Measurements from ENCODE around the gene UVRAG. TPM values are rescaled to one million over a fixed set of nuclear protein-coding genes. Genes with fewer than 3 reads are reported as not detected.
"Not testable (repeated sequence)": the region's sequence is repeated elsewhere in the genome, so short reads cannot be mapped to it uniquely, and the experiment has no call there.

Gene UVRAG
- total and polyA plus RNA-seq, 8 donors = 4.7 to 55.5 (median 20.5) TPM

GRCh38 chr11:76077575-76078150, 262.7 kb downstream of the UVRAG start:
- 41 to 55% (median 45%) methylated on average over 1 of the region's 1 CpG for WGBS, 5 donors
- intact Hi-C loops (cut with DNase I; ENCODE audit: low total_unique reads) = no loop called here

GRCh38 chr11:76081084-76081483, 266.1 kb downstream of the UVRAG start:
- 88 to 99% (median 95%) methylated on average over 5 of the region's 5 CpGs for WGBS, 5 donors
- H3K27me3 ChIP-seq; H3K9me3 ChIP-seq; H3K4me3 ChIP-seq; intact Hi-C loops (cut with DNase I; ENCODE audit: low total_unique reads); H3K27ac ChIP-seq; H3K36me3 ChIP-seq; DNase-seq: not testable (repeated sequence)
- peaks cover 0 to 22% (median 9%) of the 10 kb centered on the region in 4 donors for H3K4me1 ChIP-seq

More at GRCh38 chr11:76077575-76078150, 262.7 kb downstream of the UVRAG start:
- H3K36me3 ChIP-seq = no peaks in the 10 kb centered on the region
- no peak overlapping the region for H3K4me3 ChIP-seq
- peaks cover 0 to 29% (median 17%) of the 10 kb centered on the region in 4 donors for H3K4me1 ChIP-seq
- TF ChIP-seq, protein P1, sequence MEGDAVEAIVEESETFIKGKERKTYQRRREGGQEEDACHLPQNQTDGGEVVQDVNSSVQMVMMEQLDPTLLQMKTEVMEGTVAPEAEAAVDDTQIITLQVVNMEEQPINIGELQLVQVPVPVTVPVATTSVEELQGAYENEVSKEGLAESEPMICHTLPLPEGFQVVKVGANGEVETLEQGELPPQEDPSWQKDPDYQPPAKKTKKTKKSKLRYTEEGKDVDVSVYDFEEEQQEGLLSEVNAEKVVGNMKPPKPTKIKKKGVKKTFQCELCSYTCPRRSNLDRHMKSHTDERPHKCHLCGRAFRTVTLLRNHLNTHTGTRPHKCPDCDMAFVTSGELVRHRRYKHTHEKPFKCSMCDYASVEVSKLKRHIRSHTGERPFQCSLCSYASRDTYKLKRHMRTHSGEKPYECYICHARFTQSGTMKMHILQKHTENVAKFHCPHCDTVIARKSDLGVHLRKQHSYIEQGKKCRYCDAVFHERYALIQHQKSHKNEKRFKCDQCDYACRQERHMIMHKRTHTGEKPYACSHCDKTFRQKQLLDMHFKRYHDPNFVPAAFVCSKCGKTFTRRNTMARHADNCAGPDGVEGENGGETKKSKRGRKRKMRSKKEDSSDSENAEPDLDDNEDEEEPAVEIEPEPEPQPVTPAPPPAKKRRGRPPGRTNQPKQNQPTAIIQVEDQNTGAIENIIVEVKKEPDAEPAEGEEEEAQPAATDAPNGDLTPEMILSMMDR (IDR thresholded peaks at IDR 0.05) = no peak
- TF ChIP-seq POLR2AphosphoS5 (IDR thresholded peaks at IDR 0.05) = no peak
- TF ChIP-seq EP300 (IDR thresholded peaks at IDR 0.05) = no peak
- TF ChIP-seq POLR2A (IDR thresholded peaks at IDR 0.05) = no peak
- H3K27ac ChIP-seq = peak overlapping the region in 1 of 5 donors; percentile 16
- H3K9me3 ChIP-seq = no peaks in the 10 kb centered on the region
- no peaks in the 10 kb centered on the region for H3K27me3 ChIP-seq
- DNase-seq = no peak

DNA sequence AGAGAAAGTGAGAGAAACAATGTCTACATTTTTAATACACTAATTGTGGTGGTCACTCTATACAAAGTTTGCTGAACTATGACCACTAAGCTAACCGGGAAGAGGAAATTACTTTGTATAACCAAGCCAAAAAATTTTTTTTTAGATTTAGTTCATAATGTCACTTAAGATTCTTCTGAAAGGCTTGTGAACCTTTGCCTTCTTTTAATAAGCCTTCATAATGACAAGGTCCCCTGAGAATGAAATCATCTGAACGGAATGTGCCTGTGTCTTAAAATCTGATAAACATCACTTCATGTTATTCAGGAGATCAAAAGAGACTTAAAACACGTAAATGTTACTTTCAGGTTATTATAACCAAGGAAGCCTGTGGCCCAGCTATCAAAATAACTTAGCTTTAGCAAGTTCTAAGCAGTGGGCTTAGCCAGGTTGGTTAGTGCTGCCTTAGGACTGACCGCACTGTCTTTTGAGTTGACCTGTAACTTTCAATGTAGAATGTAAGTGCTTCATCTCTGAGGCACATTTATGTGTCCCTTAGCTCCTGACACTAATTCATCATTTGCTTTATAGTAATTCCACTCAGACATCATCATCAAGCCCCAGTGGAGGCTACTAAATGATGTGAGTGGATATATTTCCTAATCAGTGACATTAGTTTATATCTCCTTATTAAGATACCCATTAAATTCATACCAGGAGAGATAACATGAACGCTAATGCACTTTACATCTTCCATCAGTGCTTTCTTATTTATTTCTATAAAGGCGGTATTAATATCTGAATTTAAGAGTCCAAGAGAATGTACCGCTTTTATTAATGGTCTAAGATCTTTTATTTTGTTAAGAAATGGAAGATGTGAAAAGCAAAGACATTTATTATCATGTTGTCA, 268.8 kb downstream of the UVRAG start:
- TF ChIP-seq POLR2A (IDR thresholded peaks at IDR 0.05) = no peak
- TF ChIP-seq EP300 (IDR thresholded peaks at IDR 0.05) = no peak
- TF ChIP-seq POLR2AphosphoS5 (IDR thresholded peaks at IDR 0.05) = no peak
- TF ChIP-seq, protein P1 (IDR thresholded peaks at IDR 0.05) = no peak
- peak overlapping the region in 3 of 5 donors; percentile 16 to 48 (median 41) for H3K27ac ChIP-seq
- no peaks in the 10 kb centered on the region for H3K27me3 ChIP-seq
- DNase-seq = peak in 1 of 2 donors; percentile 11
- no peak overlapping the region for H3K4me3 ChIP-seq
- H3K36me3 ChIP-seq = no peaks in the 10 kb centered on the region
- H3K4me1 ChIP-seq = peaks cover 0 to 18% (median 4%) of the 10 kb centered on the region in 4 donors
- 66 to 80% (median 73%) methylated on average over 7 of the region's 7 CpGs for WGBS, 5 donors
- intact Hi-C loops (cut with DNase I; ENCODE audit: low total_unique reads) = no loop called here
- no peaks in the 10 kb centered on the region for H3K9me3 ChIP-seq

DNA sequence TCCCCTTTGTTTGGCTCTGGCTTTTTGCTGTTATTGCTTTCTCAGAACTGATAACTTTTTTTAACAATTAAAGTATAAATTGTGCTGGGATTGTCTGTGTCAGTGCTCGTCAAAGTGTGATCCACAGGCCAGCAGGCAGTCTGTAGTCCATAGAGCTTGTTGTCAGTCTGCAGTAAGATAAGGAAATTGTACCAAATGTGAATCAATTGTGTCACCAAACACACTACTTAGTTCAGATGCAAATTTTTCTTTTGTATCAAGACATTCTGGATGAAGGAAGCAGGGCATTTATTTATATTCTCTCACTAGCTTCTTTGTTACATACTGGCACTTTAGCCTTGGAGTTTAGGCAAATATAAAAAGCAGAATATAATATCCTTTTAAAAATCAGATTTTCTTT, 270.3 kb downstream of the UVRAG start:
- intact Hi-C loops (cut with DNase I; ENCODE audit: low total_unique reads) = no loop called here
- H3K4me1 ChIP-seq = peaks cover 0 to 18% (median 4%) of the 10 kb centered on the region in 4 donors
- WGBS, 5 donors = 77 to 92% (median 88%) methylated on average over 1 of the region's 1 CpG
- H3K27me3 ChIP-seq = no peaks in the 10 kb centered on the region
- DNase-seq = no peak
- TF ChIP-seq, protein P1 (IDR thresholded peaks at IDR 0.05) = no peak
- TF ChIP-seq POLR2A (IDR thresholded peaks at IDR 0.05) (no peak), EP300 (IDR thresholded peaks at IDR 0.05) (no peak), POLR2AphosphoS5 (IDR thresholded peaks at IDR 0.05) (no peak)
- peaks cover 0 to 5% (median 4%) of the 10 kb centered on the region in 4 donors for H3K36me3 ChIP-seq
- H3K4me3 ChIP-seq = no peak overlapping the region
- no peak overlapping the region for H3K27ac ChIP-seq
- H3K9me3 ChIP-seq = peaks cover 0 to 4% (median 0%) of the 10 kb centered on the region in 4 donors

Data from stomach (tissue), 9 donors.